ENCODE results near the gene SVOP. TPM values are rescaled to one million over a fixed set of nuclear protein-coding genes. Genes with fewer than 3 reads are reported as not detected.

SVOP gene
- polyA plus RNA-seq, 2 of the 4 experiments (the other 2 are of a cell fraction): not detected

DNA sequence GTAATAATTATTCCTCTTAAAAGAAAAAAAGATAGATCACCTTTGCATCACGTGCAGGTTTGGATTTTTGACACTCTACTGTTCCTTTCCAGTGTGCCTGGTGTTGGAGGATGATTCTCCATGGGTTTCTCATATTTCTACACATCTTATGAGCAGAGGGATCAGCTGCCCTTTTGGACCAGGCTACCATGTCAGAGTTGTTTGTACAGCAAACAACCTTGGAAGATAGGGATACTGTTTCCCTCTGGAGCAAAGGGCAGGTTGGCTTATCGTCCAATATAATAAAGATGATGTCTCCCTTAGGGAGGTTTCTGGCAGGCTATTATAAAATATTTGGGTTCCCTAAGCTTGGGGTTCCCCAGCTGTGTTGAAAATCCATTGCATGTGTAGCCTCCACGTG is 98.9 kb downstream of the SVOP start:
- ChIA-PET POLR2A (no interaction called here), CTCF (interaction anchor here (1.4 kb wide), 1 partner anchor 14 kb away, joined by 4 read pairs; no protein-coding TSS in a partner anchor)
- Histone ChIP-seq H3K27ac (no peak overlapping the region), H3K9me3 (peaks cover 4% of the 10 kb centered on the region; the same call in 1 of the 3 replicates), H3K4me3 (no peak overlapping the region), H3K4me2 (no peak overlapping the region), H3K4me1 (no peaks in the 10 kb centered on the region)
- ATAC-seq (no peak), DNase-seq (ENCODE audit: low read depth in 1 of 2, low spot score in 1 of 2) (no peak), FAIRE-seq (no peak)
- TF ChIP-seq CEBPB (IDR thresholded peaks at IDR 0.05): no peak
- TF ChIP-seq JUNB (IDR thresholded peaks at IDR 0.05): no peak
- TF ChIP-seq, protein P1, sequence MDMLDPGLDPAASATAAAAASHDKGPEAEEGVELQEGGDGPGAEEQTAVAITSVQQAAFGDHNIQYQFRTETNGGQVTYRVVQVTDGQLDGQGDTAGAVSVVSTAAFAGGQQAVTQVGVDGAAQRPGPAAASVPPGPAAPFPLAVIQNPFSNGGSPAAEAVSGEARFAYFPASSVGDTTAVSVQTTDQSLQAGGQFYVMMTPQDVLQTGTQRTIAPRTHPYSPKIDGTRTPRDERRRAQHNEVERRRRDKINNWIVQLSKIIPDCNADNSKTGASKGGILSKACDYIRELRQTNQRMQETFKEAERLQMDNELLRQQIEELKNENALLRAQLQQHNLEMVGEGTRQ (IDR thresholded peaks at IDR 0.05): no peak
- no peak for TF ChIP-seq MAZ (IDR thresholded peaks at IDR 0.05; ENCODE audit: borderline replicate concordance, low read depth, low read length)
- no peak for TF ChIP-seq HOXB13 (CRISPR knock-in tag; IDR thresholded peaks at IDR 0.05; ENCODE audit: low read depth)
- TF ChIP-seq PHF8 (IDR thresholded peaks at IDR 0.05; ENCODE audit: borderline replicate concordance, low read depth): no peak
- no peak for TF ChIP-seq FOSB (CRISPR knock-in tag; IDR thresholded peaks at IDR 0.05)
- TF ChIP-seq RARB (CRISPR knock-in tag; IDR thresholded peaks at IDR 0.05): no peak
- no peak for TF ChIP-seq ESRRA (IDR thresholded peaks at IDR 0.05; ENCODE audit: borderline replicate concordance, low read length)
- 3% methylated on average over 3 of the region's 3 CpGs for WGBS (ENCODE audit: missing lambda C conversion rate)

DNA sequence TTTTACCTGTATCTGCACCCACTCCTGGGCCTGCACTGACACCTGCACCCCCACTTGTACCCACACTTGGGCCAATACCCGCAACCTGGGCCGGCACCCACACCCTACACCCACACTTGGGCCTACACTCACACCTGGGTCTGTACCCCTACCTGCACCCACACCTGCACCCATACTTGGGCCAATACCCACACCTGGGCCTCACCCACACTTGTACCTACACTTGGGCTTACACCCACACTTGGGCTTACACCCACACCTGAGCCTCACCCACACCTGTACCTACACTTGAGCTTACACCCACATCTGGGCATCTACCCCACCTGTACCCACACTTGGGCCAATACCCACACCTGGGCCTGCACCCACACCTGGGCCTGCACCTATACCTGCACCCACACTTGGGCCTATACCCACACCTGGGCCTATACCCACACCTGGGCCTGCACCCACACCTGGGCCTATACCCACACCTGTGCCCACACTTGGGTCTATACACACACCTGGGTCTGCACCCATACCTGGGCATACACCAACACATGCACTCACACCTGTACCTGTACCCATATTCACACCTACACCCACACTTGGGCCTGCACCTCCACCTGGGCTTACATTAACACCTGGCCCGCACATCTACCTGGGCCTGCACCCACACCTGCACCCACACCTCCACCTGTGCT is 101.8 kb downstream of the SVOP start:
- ChIA-PET CTCF (no interaction called here), POLR2A (no interaction called here)
- H3K27ac ChIP-seq: no peak overlapping the region
- no peak for FAIRE-seq
- H3K4me3 ChIP-seq: no peak overlapping the region
- no peaks in the 10 kb centered on the region for H3K4me1 ChIP-seq
- ATAC-seq: no peak
- H3K4me2 ChIP-seq: no peak overlapping the region
- peaks cover 4% of the 10 kb centered on the region; the same call in 1 of the 3 replicates for H3K9me3 ChIP-seq
- DNase-seq (ENCODE audit: low read depth in 1 of 2, low spot score in 1 of 2): no peak
- TF ChIP-seq, protein P2, sequence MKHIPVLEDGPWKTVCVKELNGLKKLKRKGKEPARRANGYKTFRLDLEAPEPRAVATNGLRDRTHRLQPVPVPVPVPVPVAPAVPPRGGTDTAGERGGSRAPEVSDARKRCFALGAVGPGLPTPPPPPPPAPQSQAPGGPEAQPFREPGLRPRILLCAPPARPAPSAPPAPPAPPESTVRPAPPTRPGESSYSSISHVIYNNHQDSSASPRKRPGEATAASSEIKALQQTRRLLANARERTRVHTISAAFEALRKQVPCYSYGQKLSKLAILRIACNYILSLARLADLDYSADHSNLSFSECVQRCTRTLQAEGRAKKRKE (CRISPR knock-in tag; IDR thresholded peaks at IDR 0.05; ENCODE audit: low read depth): no peak
- TF ChIP-seq, protein P3, sequence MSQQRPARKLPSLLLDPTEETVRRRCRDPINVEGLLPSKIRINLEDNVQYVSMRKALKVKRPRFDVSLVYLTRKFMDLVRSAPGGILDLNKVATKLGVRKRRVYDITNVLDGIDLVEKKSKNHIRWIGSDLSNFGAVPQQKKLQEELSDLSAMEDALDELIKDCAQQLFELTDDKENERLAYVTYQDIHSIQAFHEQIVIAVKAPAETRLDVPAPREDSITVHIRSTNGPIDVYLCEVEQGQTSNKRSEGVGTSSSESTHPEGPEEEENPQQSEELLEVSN (IDR thresholded peaks at IDR 0.05; ENCODE audit: borderline replicate concordance, low read depth): no peak
- TF ChIP-seq ZSCAN20 (CRISPR knock-in tag; IDR thresholded peaks at IDR 0.05) (no peak), NFE2L2 (conservative IDR thresholded peaks at IDR 0.05; ENCODE audit: low read length) (no peak), RCOR1 (IDR thresholded peaks at IDR 0.05; ENCODE audit: low read depth, low read length) (no peak), FOXS1 (CRISPR knock-in tag; IDR thresholded peaks at IDR 0.05) (no peak)
- 80% methylated on average over 3 of the region's 3 CpGs for WGBS (ENCODE audit: missing lambda C conversion rate)

DNA sequence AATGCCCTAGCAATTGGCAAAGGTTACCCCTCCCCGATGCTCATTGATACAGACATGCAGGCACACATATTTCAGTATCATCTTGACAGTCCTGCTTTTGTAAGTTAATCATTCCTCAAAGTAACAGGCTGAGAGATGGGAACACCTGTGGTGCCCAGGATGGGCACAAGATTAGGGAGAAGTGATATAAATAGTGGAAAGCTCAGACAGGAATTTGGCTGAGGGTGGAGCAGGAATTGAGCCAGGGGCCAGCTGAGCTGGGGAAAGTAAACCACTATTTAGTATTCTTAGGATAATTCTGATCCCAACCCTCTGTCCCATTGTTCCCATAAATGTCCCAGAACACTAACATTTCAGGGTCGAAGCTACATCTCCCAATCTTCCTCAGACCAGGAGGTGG is 102.7 kb downstream of the SVOP start:
- no peak overlapping the region for H3K27ac ChIP-seq
- DNase-seq (ENCODE audit: low read depth in 1 of 2, low spot score in 1 of 2) (no peak), ATAC-seq (no peak), FAIRE-seq (no peak)
- H3K9me3 ChIP-seq: peaks cover 3% of the 10 kb centered on the region; the same call in 1 of the 3 replicates
- ChIA-PET POLR2A (no interaction called here), CTCF (no interaction called here)
- H3K4me3 ChIP-seq: no peak overlapping the region
- H3K4me2 ChIP-seq: no peak overlapping the region
- TF ChIP-seq CBX2 (IDR thresholded peaks at IDR 0.05; ENCODE audit: borderline replicate concordance, low read depth) (no peak), FOSB (CRISPR knock-in tag; IDR thresholded peaks at IDR 0.05) (no peak), SMC3 (IDR thresholded peaks at IDR 0.05) (no peak), RCOR1 (IDR thresholded peaks at IDR 0.05; ENCODE audit: low read depth, low read length) (no peak), POLR2AphosphoS2 (conservative IDR thresholded peaks at IDR 0.05; ENCODE audit: low read length) (no peak)
- TF ChIP-seq, protein P3 (IDR thresholded peaks at IDR 0.05; ENCODE audit: borderline replicate concordance, low read depth): no peak
- 4% methylated on average over 2 of the region's 2 CpGs for WGBS (ENCODE audit: missing lambda C conversion rate)
- no peaks in the 10 kb centered on the region for H3K4me1 ChIP-seq
